HG02884 (cell line): ENCODE data around the gene RALGDS.

ENCODE experiments used
- ATAC-seq: cut with Tn5 transposase; IDR thresholded peaks from one replicate; pipeline ENCODE4 v1.9.1; 2021; ENCODE audit warnings: mild to moderate bottlenecking, moderate library complexity; ENCODE audit not compliant: unreplicated experiment

The RALGDS gene

GRCh38 chr9:133057553-133057952 is 63.5 kb downstream of the RALGDS start:
- ATAC-seq = no peak

GRCh38 chr9:133057006-133057405 is 64.0 kb downstream of the RALGDS start:
- no peak for ATAC-seq

GRCh38 chr9:133056533-133056932 is 64.5 kb downstream of the RALGDS start:
- ATAC-seq = no peak

GRCh38 chr9:133055788-133056420 is 65.1 kb downstream of the RALGDS start:
- no peak for ATAC-seq

GRCh38 chr9:133054966-133055365 is 66.1 kb downstream of the RALGDS start:
- no peak for ATAC-seq

GRCh38 chr9:133054194-133054890 is 66.7 kb downstream of the RALGDS start:
- no peak for ATAC-seq

GRCh38 chr9:133051966-133052539 is 69.0 kb downstream of the RALGDS start:
- no peak for ATAC-seq

GRCh38 chr9:133051281-133051900 is 69.6 kb downstream of the RALGDS start:
- no peak for ATAC-seq

GRCh38 chr9:133050781-133051180 is 70.3 kb downstream of the RALGDS start:
- no peak for ATAC-seq

GRCh38 chr9:133050142-133050541 is 70.9 kb downstream of the RALGDS start:
- no peak for ATAC-seq

GRCh38 chr9:133049043-133049442 is 72.0 kb downstream of the RALGDS start:
- ATAC-seq = no peak

- no peak for ATAC-seq
These were observed 72.4 kb downstream of the RALGDS start for GRCh38 chr9:133048595-133048994.
